Measurements from ENCODE around the gene KRT34.

DNA sequence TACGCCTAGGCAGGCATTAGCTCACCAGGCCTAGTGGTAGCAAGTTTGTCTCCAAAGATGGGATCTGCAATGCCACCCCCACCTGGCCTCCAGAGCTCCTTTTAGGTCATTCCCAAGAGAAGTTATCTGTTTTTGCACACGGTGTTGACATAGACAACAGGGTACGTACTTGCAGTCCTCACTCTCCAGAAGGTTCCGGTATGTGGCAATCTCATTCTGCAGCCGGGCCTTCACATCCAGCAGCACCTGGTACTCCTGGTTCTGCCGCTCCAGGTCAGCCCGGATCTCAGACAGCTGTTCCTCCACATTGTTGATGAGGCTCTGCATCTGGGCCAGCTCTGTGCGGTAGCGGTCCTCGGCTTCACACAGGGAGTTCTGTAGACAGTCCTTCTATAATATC lies 25.1 kb upstream of the KRT34 start:
- TF ChIP-seq CTCF (IDR thresholded peaks at IDR 0.05), result no peak
- TF ChIP-seq POLR2A (IDR thresholded peaks at IDR 0.05), result no peak
- TF ChIP-seq POLR2AphosphoS5 (IDR thresholded peaks at IDR 0.05; ENCODE audit: insufficient read depth in 1 of 2, low read depth in 1 of 2), result no peak

All from vagina (tissue), 2 donors.